Measurements from ENCODE around the gene BRD3.

- TF ChIP-seq REST (IDR thresholded peaks at IDR 0.05; ENCODE audit: insufficient read depth in 1 of 2, low read depth in 2 of 2, low read length in 2 of 2) (no peak), POLR2AphosphoS5 (IDR thresholded peaks at IDR 0.05; ENCODE audit: low read depth, low read length) (no peak)
Observed at GRCh38 chr9:134031783-134032182, 36.0 kb downstream of the BRD3 start.

Measured in PFSK-1 (cell line).